Endothelial cell of umbilical vein (primary cell): ENCODE data around the gene ERBB4. TPM values are rescaled to one million over a fixed set of nuclear protein-coding genes. Genes with fewer than 3 reads are reported as not detected.

ENCODE experiments used
- BruUV-seq: library from RNA; stranded (reverse); fragments of 400-500 nt; replicated peaks from 2 replicates; lab custom pipeline; 2021; lab: Mats Ljungman, UMichigan
- CTCF ChIA-PET: fragments of 300-600, 350-600 bp; sonication (Branson Sonifier 250); formaldehyde crosslinking; loops from one replicate; lab custom pipeline; 2021; ENCODE audit warnings: antibody characterized with exemption, inconsistent platforms; lab: Charles Lee
- POLR2A ChIA-PET: fragments of 300-600, 350-600 bp; sonication (Branson Sonifier 250); formaldehyde crosslinking; loops from one replicate; lab custom pipeline; 2021; ENCODE audit warnings: antibody characterized with exemption, inconsistent platforms; lab: Charles Lee
- DNase-seq: peaks from one replicate; pipeline ENCODE4 v3.0.0-alpha.2; 2011; ENCODE audit warnings: low read depth, low spot score
- FAIRE-seq: peaks from 2 replicates; lab custom pipeline; 2011; peaks lifted over from hg19 to GRCh38; lab: Jason Lieb, UNC
- H2AFZ ChIP-seq: 2 replicates; pipeline ENCODE4 v1.6.0; 2012; ENCODE audit warnings: low read depth, low read length, control low read depth, inconsistent platforms
- H3K27ac ChIP-seq: 2 replicates; pipeline ENCODE4 v1.5.1; 2011; ENCODE audit warnings: low read depth, mild to moderate bottlenecking, control low read depth, low read length, moderate library complexity; ENCODE audit not compliant: insufficient read depth
- H3K27me3 ChIP-seq, 2 experiments: 2 replicates each; pipeline versions ENCODE4 v1.6.0 to v1.6.1; 2011; ENCODE audit warnings: low read length in 2 of 2, mixed read lengths in 1 of 2; ENCODE audit not compliant: control insufficient read depth in 2 of 2, insufficient read depth in 2 of 2
- H3K36me3 ChIP-seq, 2 experiments: 2 replicates in 1 of 2; 3 replicates in 1 of 2; pipeline ENCODE4 v1.5.1; 2011; ENCODE audit warnings: low read length in 2 of 2, mild to moderate bottlenecking in 1 of 2, moderate library complexity in 1 of 2; ENCODE audit not compliant: control insufficient read depth in 2 of 2, insufficient read depth in 2 of 2; ENCODE audit errors: extremely low read depth in 1 of 2
- H3K4me1 ChIP-seq: 3 replicates; pipeline ENCODE4 v1.5.1; 2011; ENCODE audit warnings: mild to moderate bottlenecking, low read length; ENCODE audit not compliant: control insufficient read depth, insufficient read depth; ENCODE audit errors: extremely low read depth
- H3K4me2 ChIP-seq: 2 replicates; pipeline ENCODE4 v1.6.1; 2011; ENCODE audit warnings: low read length, control low read depth, mixed read lengths; ENCODE audit not compliant: insufficient read depth
- H3K4me3 ChIP-seq, 3 experiments: fragments of 200-600 bp in 1 of 3; sonication (generic), shearing (Covaris generic) in 1 of 3; replicated peaks in 1 of 3; 2 replicates each; pipeline ENCODE4 v1.5.1; 2011 to 2016; ENCODE audit warnings: control low read depth in 3 of 3, low read length in 3 of 3, mild to moderate bottlenecking in 2 of 3, inconsistent platforms in 1 of 3, low read depth in 1 of 3, moderate library complexity in 1 of 3; ENCODE audit not compliant: insufficient read depth in 1 of 3
- H3K79me2 ChIP-seq: 2 replicates; pipeline ENCODE4 v1.6.0; 2012; ENCODE audit warnings: low read length, inconsistent platforms; ENCODE audit not compliant: control insufficient read depth, insufficient read depth
- H3K9ac ChIP-seq: replicated peaks from 2 replicates; pipeline ENCODE3; 2011; ENCODE audit warnings: low read length, control low read depth; ENCODE audit not compliant: insufficient read depth; ENCODE audit errors: extremely low read depth
- H3K9me1 ChIP-seq: replicated peaks from 3 replicates; pipeline ENCODE4 v1.6.0; 2011; ENCODE audit warnings: mild to moderate bottlenecking, low read length; ENCODE audit not compliant: control insufficient read depth, insufficient read depth; ENCODE audit errors: extremely low read depth
- H3K9me3 ChIP-seq: replicated peaks from 2 replicates; pipeline ENCODE4 v1.5.1; 2012; ENCODE audit warnings: low read length, inconsistent platforms; ENCODE audit not compliant: control insufficient read depth, insufficient read depth
- H4K20me1 ChIP-seq: replicated peaks from 2 replicates; pipeline ENCODE3; 2011; ENCODE audit warnings: mild to moderate bottlenecking, low read length; ENCODE audit not compliant: control insufficient read depth, insufficient read depth; ENCODE audit errors: extremely low read depth
- EZH2 ChIP-seq: IDR thresholded peaks from 2 replicates; pipeline ENCODE4 v1.6.1; 2012; ENCODE audit warnings: borderline replicate concordance, low read depth, mild to moderate bottlenecking, moderate library complexity, low read length, inconsistent platforms; ENCODE audit not compliant: severe bottlenecking
- FOS ChIP-seq: IDR thresholded peaks from 2 replicates; pipeline ENCODE4 v1.6.1; 2011; ENCODE audit warnings: mild to moderate bottlenecking, low read length, moderate library complexity, borderline replicate concordance; ENCODE audit not compliant: insufficient read depth
- GATA2 ChIP-seq: IDR thresholded peaks from 2 replicates; pipeline ENCODE4 v1.7.0; 2011; ENCODE audit warnings: low read depth, mild to moderate bottlenecking, moderate library complexity, mixed read lengths, low read length; ENCODE audit not compliant: insufficient read length, insufficient read depth
- JUN ChIP-seq: IDR thresholded peaks from 2 replicates; pipeline ENCODE4 v1.6.1; 2011; ENCODE audit warnings: borderline replicate concordance, low read depth; ENCODE audit not compliant: insufficient read length, insufficient read depth
- MYC ChIP-seq: IDR thresholded peaks from one replicate; pipeline ENCODE4 v1.6.1; 2011; ENCODE audit warnings: mild to moderate bottlenecking, low read depth, low read length
- POLR2A ChIP-seq: IDR thresholded peaks from 2 replicates; pipeline ENCODE4 v1.6.1; 2012; ENCODE audit warnings: low read depth, mild to moderate bottlenecking, control low read depth, low read length
- POLR2AphosphoS5 ChIP-seq: IDR thresholded peaks from 2 replicates; pipeline ENCODE4 v1.6.1; 2012; ENCODE audit warnings: low read depth, mild to moderate bottlenecking, control low read depth, low read length, moderate library complexity; ENCODE audit not compliant: insufficient read depth
- dilution Hi-C: fragments of 300-500 bp; cut with MboI; formaldehyde crosslinking; loops from one replicate; pipeline ENCODE4 v1.15.0; 2019; ENCODE audit warnings: low sequenced_read_pairs; ENCODE audit not compliant: extremely low pct_ligation_motif_present
- intact Hi-C: fragments of 100-400 bp; cut with micrococcal nuclease; formaldehyde crosslinking; loops from one replicate; pipeline ENCODE4 v1.10.0; 2022
- polyA plus RNA-seq, 4 experiments: library from polyadenylated mRNA; depleted of rRNA in 3 of 4; stranded (reverse) in 3 of 4; unstranded in 1 of 4; fragments of >200 nt; gene quantifications; 2 replicates each; pipeline versions ENCODE4 v1.2.1 to v1.2.3, GENCODE V29; 2011 to 2012; ENCODE audit warnings: missing spikeins in 1 of 4
- total RNA-seq: library from RNA; stranded (reverse); gene quantifications from 2 replicates; pipeline ENCODE4 v1.2.3, GENCODE V29; 2021
- TF ChIP-seq, protein P1 (sequence below): IDR thresholded peaks from 2 replicates; pipeline ENCODE4 v1.6.1; 2011; ENCODE audit not compliant: insufficient read depth, insufficient read length
- TF ChIP-seq, protein P2 (sequence below), 2 donors: IDR thresholded peaks; 1 replicate in 1 of 2; 2 replicates in 1 of 2; pipeline ENCODE4 v1.5.1; 2011; ENCODE audit warnings: low read length in 2 of 2, mild to moderate bottlenecking in 2 of 2, moderate library complexity in 2 of 2, control low read depth in 1 of 2, inconsistent platforms in 1 of 2, low read depth in 1 of 2; ENCODE audit not compliant: insufficient read depth in 1 of 2; ENCODE audit errors: extremely low read depth in 1 of 2

Gene ERBB4
- total and polyA plus RNA-seq, 2 donors (not counting 3 experiments of a cell fraction or from before 2014, with no cell fraction given), result 0.01 to 0.27 TPM

DNA sequence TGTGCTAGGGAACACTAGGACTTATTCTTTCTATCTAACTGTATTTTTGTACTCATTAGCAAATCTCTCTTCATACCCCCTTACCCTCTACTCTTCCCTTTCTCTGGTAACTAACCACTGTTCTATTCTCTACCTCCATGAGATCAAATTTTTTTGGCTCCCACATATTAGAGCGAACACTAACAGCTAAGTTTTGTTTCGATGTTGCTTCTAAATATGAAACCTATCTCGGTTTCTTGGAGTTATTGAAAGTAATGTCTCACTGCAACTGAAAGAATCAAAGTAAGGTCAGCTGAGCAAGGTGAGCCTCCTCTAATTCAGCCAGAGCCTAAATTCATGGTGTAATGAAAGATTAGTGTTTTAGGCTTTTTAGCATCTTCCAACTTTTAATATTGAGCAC is 1024.6 kb downstream of the ERBB4 start:
- ChIA-PET CTCF (no interaction called here), POLR2A (no interaction called here)
- dilution Hi-C loops (no loop called here), intact Hi-C loops (no loop called here)
- DNase-seq (no peak), FAIRE-seq (no peak)
- BruUV-seq, result no TSS peak
- no peak overlapping the region for H3K9ac ChIP-seq
- H3K27ac ChIP-seq, result no peak overlapping the region
- H2AFZ ChIP-seq, result no peak overlapping the region
- H3K79me2 ChIP-seq, result no peaks in the 10 kb centered on the region
- H4K20me1 ChIP-seq, result no peaks in the 10 kb centered on the region
- no peak overlapping the region for H3K4me2 ChIP-seq
- H3K9me1 ChIP-seq, result no peaks in the 10 kb centered on the region
- TF ChIP-seq, protein P1, sequence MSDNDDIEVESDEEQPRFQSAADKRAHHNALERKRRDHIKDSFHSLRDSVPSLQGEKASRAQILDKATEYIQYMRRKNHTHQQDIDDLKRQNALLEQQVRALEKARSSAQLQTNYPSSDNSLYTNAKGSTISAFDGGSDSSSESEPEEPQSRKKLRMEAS, result no peak
- H3K9me3 ChIP-seq, result no peaks in the 10 kb centered on the region
- no peaks in the 10 kb centered on the region for H3K27me3 ChIP-seq
- H3K4me3 ChIP-seq, result no peak overlapping the region
- H3K36me3 ChIP-seq, result no peaks in the 10 kb centered on the region
- H3K4me1 ChIP-seq, result no peaks in the 10 kb centered on the region

DNA sequence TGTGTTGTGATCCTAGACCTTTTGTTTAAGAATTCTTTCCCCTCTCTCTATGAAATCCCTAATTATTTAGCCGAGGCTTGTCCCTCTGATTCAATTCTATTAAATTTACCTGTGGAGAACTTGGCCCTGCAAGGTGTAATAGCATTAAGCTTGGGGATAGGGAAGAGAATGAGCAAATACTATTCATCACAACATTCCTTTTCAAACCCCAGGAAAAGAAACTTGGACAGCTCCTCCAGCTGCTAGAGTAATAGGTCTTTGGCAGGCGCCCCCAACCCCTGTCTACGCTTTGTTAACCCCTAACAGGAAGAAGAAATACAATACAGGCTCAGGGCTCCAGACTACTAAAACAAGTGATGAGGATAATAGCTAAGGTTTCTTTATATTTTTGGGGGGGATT is 1025.2 kb downstream of the ERBB4 start:
- POLR2A ChIA-PET, result no interaction called here
- Histone ChIP-seq H3K9me1 (no peaks in the 10 kb centered on the region), H3K4me2 (no peak overlapping the region), H3K36me3 (no peaks in the 10 kb centered on the region), H3K4me1 (no peaks in the 10 kb centered on the region), H2AFZ (no peak overlapping the region), H3K79me2 (no peaks in the 10 kb centered on the region), H3K27ac (no peak overlapping the region), H3K4me3 (no peak overlapping the region), H4K20me1 (no peaks in the 10 kb centered on the region), H3K27me3 (no peaks in the 10 kb centered on the region), H3K9me3 (no peaks in the 10 kb centered on the region), H3K9ac (no peak overlapping the region)
- FAIRE-seq (no peak), DNase-seq (no peak)
- no TSS peak for BruUV-seq
- intact Hi-C loops (no loop called here), dilution Hi-C loops (no loop called here)
- TF ChIP-seq FOS, result no peak
- no peak for TF ChIP-seq GATA2
- TF ChIP-seq, protein P2, sequence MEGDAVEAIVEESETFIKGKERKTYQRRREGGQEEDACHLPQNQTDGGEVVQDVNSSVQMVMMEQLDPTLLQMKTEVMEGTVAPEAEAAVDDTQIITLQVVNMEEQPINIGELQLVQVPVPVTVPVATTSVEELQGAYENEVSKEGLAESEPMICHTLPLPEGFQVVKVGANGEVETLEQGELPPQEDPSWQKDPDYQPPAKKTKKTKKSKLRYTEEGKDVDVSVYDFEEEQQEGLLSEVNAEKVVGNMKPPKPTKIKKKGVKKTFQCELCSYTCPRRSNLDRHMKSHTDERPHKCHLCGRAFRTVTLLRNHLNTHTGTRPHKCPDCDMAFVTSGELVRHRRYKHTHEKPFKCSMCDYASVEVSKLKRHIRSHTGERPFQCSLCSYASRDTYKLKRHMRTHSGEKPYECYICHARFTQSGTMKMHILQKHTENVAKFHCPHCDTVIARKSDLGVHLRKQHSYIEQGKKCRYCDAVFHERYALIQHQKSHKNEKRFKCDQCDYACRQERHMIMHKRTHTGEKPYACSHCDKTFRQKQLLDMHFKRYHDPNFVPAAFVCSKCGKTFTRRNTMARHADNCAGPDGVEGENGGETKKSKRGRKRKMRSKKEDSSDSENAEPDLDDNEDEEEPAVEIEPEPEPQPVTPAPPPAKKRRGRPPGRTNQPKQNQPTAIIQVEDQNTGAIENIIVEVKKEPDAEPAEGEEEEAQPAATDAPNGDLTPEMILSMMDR (IDR thresholded peaks at IDR 0.05; ENCODE audit: extremely low read depth in 1 of 2, insufficient read depth in 1 of 2, low read depth in 1 of 2, low read length in 2 of 2), result no peak
- no peak for TF ChIP-seq POLR2A
- TF ChIP-seq POLR2AphosphoS5, result no peak
- no peak for TF ChIP-seq EZH2
- TF ChIP-seq JUN, result no peak
- TF ChIP-seq, protein P1, result no peak
- TF ChIP-seq MYC, result no peak
- CTCF ChIA-PET, result no interaction called here
